H1 (cell line): Measurements from ENCODE around the gene PAQR8. TPM values are rescaled to one million over a fixed set of nuclear protein-coding genes. Genes with fewer than 3 reads are reported as not detected.

ENCODE experiments used
- BCL11A ChIP-seq, 2 experiments: IDR thresholded peaks; one replicate each; pipeline ENCODE4 v1.6.1; 2011; ENCODE audit warnings: low read depth in 2 of 2, low read length in 2 of 2, mild to moderate bottlenecking in 2 of 2
- CBX8 ChIP-seq: fragments of 300-800, 300-1000 bp; sonication (generic); IDR thresholded peaks from 2 replicates; pipeline ENCODE4 v1.7.1; 2016; ENCODE audit warnings: low read depth, low read length, borderline replicate concordance
- TCF12 ChIP-seq: IDR thresholded peaks from 2 replicates; pipeline ENCODE4 v1.6.1; 2011; ENCODE audit warnings: low read depth, mild to moderate bottlenecking, low read length
- polyA plus RNA-seq, 7 experiments: library from polyadenylated mRNA; depleted of rRNA in 3 of 7; stranded (reverse) in 5 of 7; unstranded in 2 of 7; fragments of >200 nt in 5 of 7; fragments of 200-250 nt in 2 of 7; gene quantifications; 1 replicate in 5 of 7; 2 replicates in 1 of 7; 4 replicates in 1 of 7; pipeline versions ENCODE4 v1.2.1 to v1.2.3, GENCODE V29; 2011 to 2013; ENCODE audit warnings: missing spikeins in 2 of 7, mixed read lengths in 2 of 7
- total RNA-seq: library from RNA; stranded (reverse); fragmentation: NEBNext Ultra II Directional; extraction: Animal tissue kit (Norgen Biotek cat#: 25700); gene quantifications from 2 replicates; pipeline ENCODE4 v1.2.1, GENCODE V29; 2021
- TF ChIP-seq, protein P1 (sequence below): fragments of 300-600 bp; sonication (generic); IDR thresholded peaks from 2 replicates; pipeline ENCODE4 v1.7.1; 2012; ENCODE audit warnings: low read length, moderate library complexity, mild to moderate bottlenecking, inconsistent platforms; ENCODE audit not compliant: insufficient replicate concordance
- TF ChIP-seq, protein P2 (sequence below): IDR thresholded peaks from 2 replicates; pipeline ENCODE4 v1.6.1; 2011; ENCODE audit warnings: low read length, improper control_type of control experiment
- TF ChIP-seq, protein P3 (sequence below), 3 experiments: IDR thresholded peaks; 1 replicate in 2 of 3; 2 replicates in 1 of 3; pipeline versions ENCODE4 v1.5.1 to v1.6.1; 2011; ENCODE audit warnings: low read length in 3 of 3, mild to moderate bottlenecking in 3 of 3, inconsistent platforms in 2 of 3, low read depth in 1 of 3, moderate library complexity in 1 of 3; ENCODE audit not compliant: insufficient read depth in 1 of 3; ENCODE audit errors: control extremely low read depth in 1 of 3

Gene PAQR8
- total and polyA plus RNA-seq, 2 of the 8 experiments (the other 6 are each of a cell fraction or from before 2014, with no cell fraction given), result 7.6 to 9.6 TPM

GRCh38 chr6:52390361-52390727 is 28.4 kb downstream of the PAQR8 start (continued):
- TF ChIP-seq, protein P1, sequence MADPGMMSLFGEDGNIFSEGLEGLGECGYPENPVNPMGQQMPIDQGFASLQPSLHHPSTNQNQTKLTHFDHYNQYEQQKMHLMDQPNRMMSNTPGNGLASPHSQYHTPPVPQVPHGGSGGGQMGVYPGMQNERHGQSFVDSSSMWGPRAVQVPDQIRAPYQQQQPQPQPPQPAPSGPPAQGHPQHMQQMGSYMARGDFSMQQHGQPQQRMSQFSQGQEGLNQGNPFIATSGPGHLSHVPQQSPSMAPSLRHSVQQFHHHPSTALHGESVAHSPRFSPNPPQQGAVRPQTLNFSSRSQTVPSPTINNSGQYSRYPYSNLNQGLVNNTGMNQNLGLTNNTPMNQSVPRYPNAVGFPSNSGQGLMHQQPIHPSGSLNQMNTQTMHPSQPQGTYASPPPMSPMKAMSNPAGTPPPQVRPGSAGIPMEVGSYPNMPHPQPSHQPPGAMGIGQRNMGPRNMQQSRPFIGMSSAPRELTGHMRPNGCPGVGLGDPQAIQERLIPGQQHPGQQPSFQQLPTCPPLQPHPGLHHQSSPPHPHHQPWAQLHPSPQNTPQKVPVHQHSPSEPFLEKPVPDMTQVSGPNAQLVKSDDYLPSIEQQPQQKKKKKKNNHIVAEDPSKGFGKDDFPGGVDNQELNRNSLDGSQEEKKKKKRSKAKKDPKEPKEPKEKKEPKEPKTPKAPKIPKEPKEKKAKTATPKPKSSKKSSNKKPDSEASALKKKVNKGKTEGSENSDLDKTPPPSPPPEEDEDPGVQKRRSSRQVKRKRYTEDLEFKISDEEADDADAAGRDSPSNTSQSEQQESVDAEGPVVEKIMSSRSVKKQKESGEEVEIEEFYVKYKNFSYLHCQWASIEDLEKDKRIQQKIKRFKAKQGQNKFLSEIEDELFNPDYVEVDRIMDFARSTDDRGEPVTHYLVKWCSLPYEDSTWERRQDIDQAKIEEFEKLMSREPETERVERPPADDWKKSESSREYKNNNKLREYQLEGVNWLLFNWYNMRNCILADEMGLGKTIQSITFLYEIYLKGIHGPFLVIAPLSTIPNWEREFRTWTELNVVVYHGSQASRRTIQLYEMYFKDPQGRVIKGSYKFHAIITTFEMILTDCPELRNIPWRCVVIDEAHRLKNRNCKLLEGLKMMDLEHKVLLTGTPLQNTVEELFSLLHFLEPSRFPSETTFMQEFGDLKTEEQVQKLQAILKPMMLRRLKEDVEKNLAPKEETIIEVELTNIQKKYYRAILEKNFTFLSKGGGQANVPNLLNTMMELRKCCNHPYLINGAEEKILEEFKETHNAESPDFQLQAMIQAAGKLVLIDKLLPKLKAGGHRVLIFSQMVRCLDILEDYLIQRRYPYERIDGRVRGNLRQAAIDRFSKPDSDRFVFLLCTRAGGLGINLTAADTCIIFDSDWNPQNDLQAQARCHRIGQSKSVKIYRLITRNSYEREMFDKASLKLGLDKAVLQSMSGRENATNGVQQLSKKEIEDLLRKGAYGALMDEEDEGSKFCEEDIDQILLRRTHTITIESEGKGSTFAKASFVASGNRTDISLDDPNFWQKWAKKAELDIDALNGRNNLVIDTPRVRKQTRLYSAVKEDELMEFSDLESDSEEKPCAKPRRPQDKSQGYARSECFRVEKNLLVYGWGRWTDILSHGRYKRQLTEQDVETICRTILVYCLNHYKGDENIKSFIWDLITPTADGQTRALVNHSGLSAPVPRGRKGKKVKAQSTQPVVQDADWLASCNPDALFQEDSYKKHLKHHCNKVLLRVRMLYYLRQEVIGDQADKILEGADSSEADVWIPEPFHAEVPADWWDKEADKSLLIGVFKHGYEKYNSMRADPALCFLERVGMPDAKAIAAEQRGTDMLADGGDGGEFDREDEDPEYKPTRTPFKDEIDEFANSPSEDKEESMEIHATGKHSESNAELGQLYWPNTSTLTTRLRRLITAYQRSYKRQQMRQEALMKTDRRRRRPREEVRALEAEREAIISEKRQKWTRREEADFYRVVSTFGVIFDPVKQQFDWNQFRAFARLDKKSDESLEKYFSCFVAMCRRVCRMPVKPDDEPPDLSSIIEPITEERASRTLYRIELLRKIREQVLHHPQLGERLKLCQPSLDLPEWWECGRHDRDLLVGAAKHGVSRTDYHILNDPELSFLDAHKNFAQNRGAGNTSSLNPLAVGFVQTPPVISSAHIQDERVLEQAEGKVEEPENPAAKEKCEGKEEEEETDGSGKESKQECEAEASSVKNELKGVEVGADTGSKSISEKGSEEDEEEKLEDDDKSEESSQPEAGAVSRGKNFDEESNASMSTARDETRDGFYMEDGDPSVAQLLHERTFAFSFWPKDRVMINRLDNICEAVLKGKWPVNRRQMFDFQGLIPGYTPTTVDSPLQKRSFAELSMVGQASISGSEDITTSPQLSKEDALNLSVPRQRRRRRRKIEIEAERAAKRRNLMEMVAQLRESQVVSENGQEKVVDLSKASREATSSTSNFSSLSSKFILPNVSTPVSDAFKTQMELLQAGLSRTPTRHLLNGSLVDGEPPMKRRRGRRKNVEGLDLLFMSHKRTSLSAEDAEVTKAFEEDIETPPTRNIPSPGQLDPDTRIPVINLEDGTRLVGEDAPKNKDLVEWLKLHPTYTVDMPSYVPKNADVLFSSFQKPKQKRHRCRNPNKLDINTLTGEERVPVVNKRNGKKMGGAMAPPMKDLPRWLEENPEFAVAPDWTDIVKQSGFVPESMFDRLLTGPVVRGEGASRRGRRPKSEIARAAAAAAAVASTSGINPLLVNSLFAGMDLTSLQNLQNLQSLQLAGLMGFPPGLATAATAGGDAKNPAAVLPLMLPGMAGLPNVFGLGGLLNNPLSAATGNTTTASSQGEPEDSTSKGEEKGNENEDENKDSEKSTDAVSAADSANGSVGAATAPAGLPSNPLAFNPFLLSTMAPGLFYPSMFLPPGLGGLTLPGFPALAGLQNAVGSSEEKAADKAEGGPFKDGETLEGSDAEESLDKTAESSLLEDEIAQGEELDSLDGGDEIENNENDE, result no peak
- TF ChIP-seq, protein P2, sequence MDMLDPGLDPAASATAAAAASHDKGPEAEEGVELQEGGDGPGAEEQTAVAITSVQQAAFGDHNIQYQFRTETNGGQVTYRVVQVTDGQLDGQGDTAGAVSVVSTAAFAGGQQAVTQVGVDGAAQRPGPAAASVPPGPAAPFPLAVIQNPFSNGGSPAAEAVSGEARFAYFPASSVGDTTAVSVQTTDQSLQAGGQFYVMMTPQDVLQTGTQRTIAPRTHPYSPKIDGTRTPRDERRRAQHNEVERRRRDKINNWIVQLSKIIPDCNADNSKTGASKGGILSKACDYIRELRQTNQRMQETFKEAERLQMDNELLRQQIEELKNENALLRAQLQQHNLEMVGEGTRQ, result no peak
- TF ChIP-seq CBX8 (no peak), BCL11A (IDR thresholded peaks at IDR 0.05; ENCODE audit: low read depth in 2 of 2, low read length in 2 of 2) (no peak), TCF12 (no peak)
- TF ChIP-seq, protein P3, sequence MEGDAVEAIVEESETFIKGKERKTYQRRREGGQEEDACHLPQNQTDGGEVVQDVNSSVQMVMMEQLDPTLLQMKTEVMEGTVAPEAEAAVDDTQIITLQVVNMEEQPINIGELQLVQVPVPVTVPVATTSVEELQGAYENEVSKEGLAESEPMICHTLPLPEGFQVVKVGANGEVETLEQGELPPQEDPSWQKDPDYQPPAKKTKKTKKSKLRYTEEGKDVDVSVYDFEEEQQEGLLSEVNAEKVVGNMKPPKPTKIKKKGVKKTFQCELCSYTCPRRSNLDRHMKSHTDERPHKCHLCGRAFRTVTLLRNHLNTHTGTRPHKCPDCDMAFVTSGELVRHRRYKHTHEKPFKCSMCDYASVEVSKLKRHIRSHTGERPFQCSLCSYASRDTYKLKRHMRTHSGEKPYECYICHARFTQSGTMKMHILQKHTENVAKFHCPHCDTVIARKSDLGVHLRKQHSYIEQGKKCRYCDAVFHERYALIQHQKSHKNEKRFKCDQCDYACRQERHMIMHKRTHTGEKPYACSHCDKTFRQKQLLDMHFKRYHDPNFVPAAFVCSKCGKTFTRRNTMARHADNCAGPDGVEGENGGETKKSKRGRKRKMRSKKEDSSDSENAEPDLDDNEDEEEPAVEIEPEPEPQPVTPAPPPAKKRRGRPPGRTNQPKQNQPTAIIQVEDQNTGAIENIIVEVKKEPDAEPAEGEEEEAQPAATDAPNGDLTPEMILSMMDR (IDR thresholded peaks at IDR 0.05; ENCODE audit: control extremely low read depth in 1 of 3, insufficient read depth in 1 of 3, low read depth in 1 of 3, low read length in 3 of 3), result no peak
